CD4-positive, alpha-beta T cell treated with Interleukin-10 for 1 hour (primary cell): ENCODE results near the gene NSFL1C.

ENCODE experiments used
- DNase-seq: peaks from one replicate; pipeline ENCODE4 v3.0.0-alpha.2; 2020

NSFL1C gene

DNA sequence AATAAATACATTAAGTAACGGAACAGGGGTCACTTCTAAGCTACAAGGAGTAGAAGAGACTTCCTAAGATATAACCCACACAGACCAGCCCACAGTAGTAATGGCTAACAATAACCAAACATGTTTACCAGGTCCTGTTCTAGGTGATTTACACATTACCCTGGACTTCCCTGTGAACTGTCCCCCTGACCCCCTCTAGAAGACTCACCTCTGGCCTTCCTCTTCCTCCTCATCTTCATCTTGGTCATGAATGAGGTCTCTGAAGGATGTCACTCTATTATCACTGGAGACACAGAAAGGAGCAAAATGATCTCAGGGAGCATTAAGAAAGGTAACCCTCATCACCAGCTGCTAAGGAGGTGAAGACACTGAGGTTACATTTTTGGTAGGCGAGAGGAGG is 8.7 kb downstream of the NSFL1C start:
- DNase-seq: no peak

DNA sequence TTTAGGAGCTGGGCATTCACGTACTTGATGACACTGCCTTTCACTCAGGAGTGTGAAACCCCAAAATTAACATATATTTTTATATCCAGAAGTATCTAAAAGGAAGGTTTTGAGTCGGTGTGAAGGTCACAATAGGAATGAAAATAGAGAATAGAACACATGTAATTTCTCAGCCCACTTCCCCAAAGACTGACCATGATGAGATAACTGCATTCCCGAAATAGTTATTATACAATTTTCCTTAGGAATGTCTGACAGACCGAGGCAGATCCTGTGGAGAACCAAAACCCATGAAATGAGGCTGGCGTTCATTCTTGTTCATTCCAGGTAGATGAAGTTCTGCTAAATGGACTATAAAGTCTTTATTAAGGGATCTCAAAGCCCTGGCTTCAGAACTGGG is 10.3 kb downstream of the NSFL1C start:
- DNase-seq: no peak

DNA sequence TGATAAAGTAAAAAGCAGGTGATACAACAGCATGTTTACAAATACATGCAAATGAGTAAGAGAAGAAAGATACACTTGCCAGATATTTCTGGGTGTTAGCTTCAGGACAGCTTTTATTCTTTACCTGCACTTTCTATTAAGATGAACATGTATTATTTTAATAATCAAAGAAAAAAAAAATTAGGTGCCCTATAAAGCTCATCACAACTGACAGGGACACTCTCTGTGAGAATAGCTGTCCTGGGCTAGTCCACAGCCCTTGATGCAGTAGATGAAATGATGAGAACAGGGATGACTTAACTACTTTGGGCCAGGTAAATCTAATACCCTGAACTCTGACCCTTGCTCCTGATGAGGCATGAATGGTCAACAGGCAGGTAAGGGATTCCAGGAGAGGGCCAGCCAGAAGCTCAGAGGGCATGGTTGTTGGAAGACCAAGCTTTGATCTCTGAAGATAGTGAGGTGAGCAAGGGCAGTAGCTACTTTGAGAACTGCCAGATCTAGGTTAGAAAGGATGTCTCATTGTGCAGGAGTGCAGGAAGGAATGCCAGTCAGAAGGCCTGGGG is 15.6 kb downstream of the NSFL1C start:
- no peak for DNase-seq

DNA sequence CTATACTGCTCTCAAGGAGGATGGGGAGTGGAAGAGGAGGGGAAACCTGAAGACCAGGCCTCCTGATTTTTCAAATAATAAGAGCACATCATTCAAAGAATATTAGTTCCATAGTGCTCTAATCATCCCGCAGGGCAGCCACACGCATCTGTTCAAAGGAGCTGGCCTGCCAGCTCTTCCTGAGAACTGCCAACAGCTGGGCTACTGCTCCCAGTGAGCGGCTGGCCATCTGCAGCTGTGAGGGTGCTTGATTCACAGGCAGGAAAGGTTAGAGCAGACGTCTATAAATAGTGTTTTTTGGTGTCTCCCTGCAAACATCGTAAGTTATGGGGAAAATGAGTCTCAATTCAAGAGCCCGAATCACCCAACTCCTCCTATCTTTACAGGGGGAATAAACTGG is 17.3 kb downstream of the NSFL1C start:
- no peak for DNase-seq

GRCh38 chr20:1448081-1448620 is 18.5 kb downstream of the NSFL1C start:
- DNase-seq: no peak

GRCh38 chr20:1446536-1446935 is 20.1 kb downstream of the NSFL1C start:
- DNase-seq: no peak

DNA sequence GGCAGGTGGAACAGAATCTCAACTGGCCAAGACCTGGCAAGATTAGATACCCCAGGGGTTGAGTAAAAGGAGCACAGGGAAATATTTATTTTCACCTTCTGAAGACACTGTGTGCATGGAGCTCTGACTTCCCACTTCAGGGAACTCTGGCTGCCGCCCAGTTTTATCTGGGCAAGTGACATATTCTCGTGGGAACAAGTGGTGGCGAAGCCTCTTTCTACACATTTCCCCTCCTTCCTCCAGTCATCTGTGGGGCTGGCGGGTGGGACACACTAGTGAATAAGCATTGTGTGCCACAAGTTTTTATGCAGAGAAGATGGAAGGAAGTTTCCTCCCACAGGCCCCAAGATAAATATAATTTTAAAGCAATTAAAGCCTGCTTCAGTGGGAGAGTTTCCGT is 23.6 kb downstream of the NSFL1C start:
- DNase-seq: no peak

- DNase-seq: no peak
These were observed 24.3 kb downstream of the NSFL1C start for GRCh38 chr20:1442304-1442703.

GRCh38 chr20:1441133-1441532 is 25.5 kb downstream of the NSFL1C start:
- no peak for DNase-seq

DNA sequence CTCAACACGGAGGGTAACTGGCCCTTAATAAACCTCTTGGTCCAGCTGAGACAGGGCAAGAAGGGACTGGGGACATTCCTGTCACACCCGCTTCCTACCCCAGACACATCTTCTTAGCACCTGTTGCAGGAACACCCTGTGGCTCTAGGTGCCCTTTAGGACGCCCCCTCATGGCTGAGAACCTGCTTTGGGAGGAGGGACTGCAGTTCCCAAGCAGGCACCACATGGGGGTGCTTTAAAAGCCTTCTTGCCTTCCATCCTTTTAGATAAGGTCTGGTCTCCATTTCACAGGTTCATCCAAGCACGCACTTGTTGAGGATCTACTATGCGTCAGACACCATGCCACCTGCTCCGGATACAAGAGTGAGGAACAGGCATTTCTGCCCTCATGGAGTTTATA is 26.6 kb downstream of the NSFL1C start:
- peak; percentile 9 for DNase-seq

DNA sequence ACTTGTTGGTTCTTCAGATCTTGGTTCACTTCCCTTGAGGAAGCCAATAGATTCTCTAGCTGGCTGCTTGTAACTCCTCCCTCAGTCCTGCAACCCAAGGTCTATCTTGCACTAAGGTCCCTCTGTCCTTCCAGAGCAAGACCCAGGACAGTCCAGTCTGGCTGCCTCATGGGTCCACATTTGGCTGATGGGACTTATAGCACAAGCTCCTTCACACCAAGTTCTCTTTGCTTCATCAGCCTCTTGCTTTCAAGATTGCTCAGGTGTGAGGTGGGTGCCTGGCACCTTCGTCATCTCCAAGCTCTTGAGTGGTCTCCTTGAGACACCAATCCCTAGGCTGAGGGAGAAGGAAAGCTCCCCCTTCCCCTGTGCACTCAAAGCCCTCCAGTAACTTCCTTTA is 28.3 kb downstream of the NSFL1C start:
- DNase-seq: no peak

GRCh38 chr20:1437235-1437904 is 29.3 kb downstream of the NSFL1C start:
- DNase-seq: peak; percentile 83

- DNase-seq: no peak
These were observed 30.4 kb downstream of the NSFL1C start for GRCh38 chr20:1436263-1436662.

DNA sequence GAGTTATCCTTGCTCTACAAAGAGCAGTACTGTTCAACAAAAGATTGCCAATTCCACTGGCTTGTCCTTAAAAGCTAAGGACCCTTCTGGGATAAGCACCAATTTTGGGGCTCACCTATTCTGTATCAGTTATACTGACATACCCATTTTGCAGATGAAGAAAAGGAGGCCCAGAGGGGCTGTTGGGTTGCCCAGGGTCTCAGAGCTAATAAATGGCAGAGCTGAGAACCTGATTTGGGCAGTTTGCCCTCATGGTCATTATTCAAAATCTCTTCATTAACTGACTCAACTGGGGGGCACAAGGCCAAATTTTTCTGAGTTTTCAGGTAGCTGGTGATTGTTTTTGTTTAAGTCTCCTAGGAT is 31.3 kb downstream of the NSFL1C start:
- DNase-seq: no peak

DNA sequence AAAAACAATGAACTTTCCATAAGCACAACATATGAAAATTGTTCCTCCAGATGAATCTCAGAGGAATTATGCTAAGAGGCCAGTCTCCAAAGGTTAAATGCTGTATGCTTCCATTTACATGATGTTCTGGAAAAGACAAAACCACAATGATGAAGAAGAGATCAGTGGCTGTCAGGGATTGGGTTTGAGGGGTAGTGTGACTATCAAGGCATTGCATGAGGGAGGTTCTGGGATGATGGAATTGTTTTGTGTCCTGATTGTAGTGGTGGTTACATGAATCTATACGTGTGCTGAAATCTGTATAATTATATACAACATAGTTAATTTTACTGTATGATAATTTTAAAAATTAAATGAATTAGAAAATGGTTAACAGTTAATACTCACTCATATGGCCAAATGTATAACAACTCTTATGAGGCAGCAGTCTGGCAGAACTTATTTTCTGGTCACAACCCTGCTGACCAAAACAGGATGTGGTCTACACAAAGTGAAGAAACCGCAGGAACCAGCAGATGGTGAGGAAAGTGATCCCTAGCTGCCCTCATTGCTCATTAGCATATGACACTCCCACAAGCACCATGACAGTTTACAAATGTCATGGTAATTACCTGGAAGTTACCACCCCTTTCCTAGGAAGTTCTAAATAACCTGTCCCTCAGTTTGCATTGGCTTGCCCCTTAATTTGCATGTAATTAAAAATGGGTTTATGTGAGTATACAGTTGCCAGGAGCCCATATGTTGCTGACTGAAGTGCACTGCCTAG is 31.9 kb downstream of the NSFL1C start:
- DNase-seq: peak; percentile 82

DNA sequence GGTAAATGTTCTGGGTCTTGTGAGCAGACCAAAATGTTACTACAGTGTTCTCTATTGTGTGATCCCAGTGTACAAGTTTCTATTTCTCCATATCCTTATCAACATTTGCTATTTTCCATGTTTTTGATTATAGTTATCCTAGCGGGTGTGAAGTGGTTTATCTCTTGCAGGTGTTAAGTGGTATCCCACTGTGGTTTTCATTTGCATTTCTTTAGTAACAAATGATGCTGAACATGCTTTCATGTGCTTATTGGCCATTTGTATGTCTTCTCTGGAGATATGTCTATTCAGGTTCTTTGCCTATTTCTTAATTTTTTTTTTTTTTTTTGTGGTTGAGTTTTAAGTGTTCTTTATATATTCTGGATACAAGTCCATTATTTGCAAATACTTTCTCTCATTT is 35.5 kb downstream of the NSFL1C start:
- DNase-seq: no peak

GRCh38 chr20:1430004-1430451 is 36.6 kb downstream of the NSFL1C start:
- no peak for DNase-seq

DNA sequence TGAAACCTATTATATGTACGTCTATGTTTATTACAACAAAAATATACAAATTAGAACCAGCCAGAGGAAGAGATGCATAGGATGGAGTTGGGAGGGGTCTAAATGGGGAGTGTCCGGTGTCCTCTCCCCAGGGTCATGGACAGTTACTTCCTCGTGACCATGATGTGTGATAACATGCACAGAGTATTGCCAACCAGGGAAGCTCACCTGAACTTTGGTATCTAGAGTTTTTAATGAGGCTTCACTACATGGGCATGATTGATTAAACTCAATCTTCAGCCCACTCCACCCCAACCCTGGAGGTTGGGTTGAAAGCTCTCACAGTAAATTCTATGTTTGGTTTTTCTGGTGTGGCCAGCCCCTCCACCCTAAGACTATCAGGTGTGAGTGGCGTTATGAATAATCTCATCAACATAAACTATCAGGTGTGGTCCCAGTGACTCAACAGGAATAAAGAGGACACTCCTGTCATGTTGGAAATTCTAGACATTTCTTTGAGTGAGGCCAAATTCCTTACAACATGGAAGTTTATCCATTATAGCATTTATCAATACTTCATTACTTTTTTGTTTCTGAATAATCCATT is 37.4 kb downstream of the NSFL1C start:
- DNase-seq: no peak

DNA sequence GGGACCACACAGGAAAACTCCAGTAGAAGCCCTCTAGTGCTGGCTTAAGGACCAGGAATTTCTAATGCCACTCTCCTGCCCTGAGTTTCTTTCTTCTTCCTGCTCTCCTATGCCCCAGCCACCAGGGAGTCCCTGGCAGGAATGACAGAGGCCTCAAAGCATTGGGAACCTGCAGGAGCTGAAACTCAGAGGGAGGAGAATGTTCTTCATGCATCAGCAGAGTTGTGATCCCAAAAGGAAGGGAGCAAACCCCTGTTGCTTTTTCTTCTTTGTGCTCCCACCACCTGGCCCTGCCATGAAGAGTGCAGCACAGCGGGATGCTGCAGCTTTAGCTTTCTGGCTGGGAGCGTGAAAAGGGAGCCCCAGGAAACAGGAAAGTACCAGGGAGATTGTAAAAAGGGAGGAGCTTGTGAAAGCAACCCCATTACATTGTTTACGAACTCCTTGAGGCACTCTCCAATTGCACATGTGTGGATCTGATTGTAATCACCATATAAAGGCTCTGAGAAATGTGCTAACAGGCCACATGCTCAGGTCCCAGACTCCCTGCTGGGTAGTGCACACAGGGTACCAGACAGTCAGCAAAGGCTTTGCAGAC is 39.1 kb downstream of the NSFL1C start:
- no peak for DNase-seq

DNA sequence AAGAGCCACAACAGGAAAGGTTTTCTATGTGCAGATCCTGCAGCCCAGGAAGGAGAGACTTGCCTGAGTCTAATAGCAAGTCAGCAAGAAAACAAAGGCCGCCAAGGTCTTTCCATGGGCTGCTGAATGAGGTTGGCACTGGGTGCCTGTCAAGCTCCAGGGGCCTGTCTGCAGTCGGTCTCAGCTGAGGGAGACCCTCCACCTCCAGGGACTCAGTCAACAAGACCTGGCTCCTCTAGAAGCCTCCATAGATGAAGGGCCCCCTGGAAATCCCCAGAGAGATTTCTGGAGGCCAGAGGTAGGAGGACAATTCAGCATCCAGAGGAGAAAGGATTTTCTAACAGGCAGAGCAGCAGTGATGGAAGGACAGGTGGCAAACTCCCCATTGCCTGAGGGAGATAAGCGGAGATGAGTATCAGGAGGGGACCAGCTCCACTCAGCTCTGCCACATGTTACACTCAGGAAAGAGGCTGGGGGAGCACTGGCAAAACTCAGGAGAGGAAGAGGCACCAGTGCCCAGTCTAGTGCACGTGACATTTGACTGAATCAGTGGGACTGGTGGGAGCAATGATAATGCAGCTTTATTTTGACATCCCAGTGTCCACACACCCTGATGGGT is 40.3 kb downstream of the NSFL1C start:
- no peak for DNase-seq

- DNase-seq: no peak
These were observed 42.3 kb downstream of the NSFL1C start for GRCh38 chr20:1424336-1424735.

GRCh38 chr20:1423625-1424106 is 43.0 kb downstream of the NSFL1C start:
- peak; percentile 30 for DNase-seq

DNA sequence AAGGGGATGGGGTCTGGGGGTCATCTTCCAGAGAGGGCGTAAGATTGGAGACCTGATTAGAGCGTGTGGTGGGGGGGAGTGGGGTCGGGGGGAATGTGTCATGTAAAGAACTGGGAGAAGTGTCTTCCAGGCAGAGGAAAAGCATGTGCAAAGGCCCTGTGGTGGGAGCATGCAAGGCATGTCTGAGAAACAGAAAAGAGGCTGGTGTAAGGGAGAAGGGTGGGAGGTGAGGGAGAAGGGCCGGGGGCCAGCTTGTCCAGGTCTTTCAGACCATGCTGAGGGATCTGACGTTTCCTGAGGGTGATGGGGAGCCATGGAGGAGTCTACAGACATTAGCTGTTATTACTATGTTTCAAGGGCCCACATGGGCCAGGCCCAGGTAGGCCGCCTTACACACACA is 43.4 kb downstream of the NSFL1C start:
- no peak for DNase-seq
